ENCODE data around the gene UGP2. TPM values are rescaled to one million over a fixed set of nuclear protein-coding genes. Genes with fewer than 3 reads are reported as not detected.
"Not testable (repeated sequence)": the region's sequence is repeated elsewhere in the genome, so short reads cannot be mapped to it uniquely, and the experiment has no call there.

Gene UGP2
- total RNA-seq, 1 experiment from 2014 or later = 55.8 TPM

DNA sequence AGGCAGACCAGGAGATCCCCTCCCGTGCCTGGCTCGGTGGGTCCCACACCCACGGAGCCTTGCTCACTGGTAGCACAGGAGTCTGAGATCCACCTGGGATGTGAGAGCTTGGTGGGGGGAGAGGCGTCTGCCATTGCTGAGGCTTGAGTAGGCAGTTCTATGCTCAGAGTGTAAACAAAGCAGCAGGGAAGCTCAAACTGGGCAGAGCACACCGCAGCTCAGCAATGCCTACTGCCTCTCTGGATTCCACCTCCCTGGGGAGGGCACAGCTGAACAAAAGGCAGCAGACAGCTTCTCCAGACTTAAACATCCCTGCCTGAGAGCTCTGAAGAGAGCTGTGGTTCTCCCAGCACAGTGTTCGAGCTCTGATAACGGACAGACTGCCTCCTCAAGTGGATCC is 85.1 kb downstream of the UGP2 start:
- ATAC-seq = no peak

DNA sequence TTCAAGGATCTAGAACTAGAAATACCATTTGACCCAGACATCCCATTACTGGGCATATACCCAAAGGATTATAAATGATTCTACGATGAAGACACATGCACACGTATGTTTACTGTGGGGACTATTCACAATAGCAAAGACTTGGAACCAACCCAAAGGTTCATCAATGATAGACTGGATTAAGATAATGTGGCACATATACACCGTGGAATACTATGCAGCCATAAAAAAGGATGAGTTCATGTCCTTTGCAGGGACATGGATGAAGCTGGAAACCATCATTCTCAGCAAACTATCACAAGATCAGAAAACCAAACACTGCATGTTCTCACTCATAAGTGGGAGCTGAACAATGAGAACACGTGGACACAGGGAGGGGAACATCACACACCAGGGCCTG is 90.4 kb downstream of the UGP2 start:
- H3F3A ChIP-seq (ENCODE audit: low read length, unreplicated experiment); H3K27ac ChIP-seq (ENCODE audit: low read length); H3K4me1 ChIP-seq (ENCODE audit: insufficient read depth, low read length); CTCF ChIA-PET; BruUV-seq (replicated peaks); POLR2A ChIA-PET (ENCODE audit: unreplicated experiment); H4K20me1 ChIP-seq (ENCODE audit: low read length); H3K27me3 ChIP-seq (ENCODE audit: low read length); H3K79me2 ChIP-seq (ENCODE audit: low read length); H3K9me2 ChIP-seq (replicated peaks; ENCODE audit: low read length); H2AFZ ChIP-seq (ENCODE audit: low read length); H3K36me3 ChIP-seq (ENCODE audit: low read depth, low read length); intact Hi-C loops (cut with micrococcal nuclease); H3K4me2 ChIP-seq (ENCODE audit: low read length); ATAC-seq; H3K4me3 ChIP-seq (ENCODE audit: low read length); DNase-seq; H3K9ac ChIP-seq (ENCODE audit: low read length); H3K9me3 ChIP-seq (ENCODE audit: low read length): not testable (repeated sequence)

More for the DNA sequence above, 85.1 kb downstream of the UGP2 start:
- H3K4me2 ChIP-seq (ENCODE audit: low read length) = no peak overlapping the region
- TF ChIP-seq EZH2 (IDR thresholded peaks at IDR 0.05; ENCODE audit: low read length, unreplicated experiment) (no peak), EZH2phosphoT487 (IDR thresholded peaks at IDR 0.05; ENCODE audit: borderline replicate concordance, low read length) (no peak)
- TF ChIP-seq, protein P1, sequence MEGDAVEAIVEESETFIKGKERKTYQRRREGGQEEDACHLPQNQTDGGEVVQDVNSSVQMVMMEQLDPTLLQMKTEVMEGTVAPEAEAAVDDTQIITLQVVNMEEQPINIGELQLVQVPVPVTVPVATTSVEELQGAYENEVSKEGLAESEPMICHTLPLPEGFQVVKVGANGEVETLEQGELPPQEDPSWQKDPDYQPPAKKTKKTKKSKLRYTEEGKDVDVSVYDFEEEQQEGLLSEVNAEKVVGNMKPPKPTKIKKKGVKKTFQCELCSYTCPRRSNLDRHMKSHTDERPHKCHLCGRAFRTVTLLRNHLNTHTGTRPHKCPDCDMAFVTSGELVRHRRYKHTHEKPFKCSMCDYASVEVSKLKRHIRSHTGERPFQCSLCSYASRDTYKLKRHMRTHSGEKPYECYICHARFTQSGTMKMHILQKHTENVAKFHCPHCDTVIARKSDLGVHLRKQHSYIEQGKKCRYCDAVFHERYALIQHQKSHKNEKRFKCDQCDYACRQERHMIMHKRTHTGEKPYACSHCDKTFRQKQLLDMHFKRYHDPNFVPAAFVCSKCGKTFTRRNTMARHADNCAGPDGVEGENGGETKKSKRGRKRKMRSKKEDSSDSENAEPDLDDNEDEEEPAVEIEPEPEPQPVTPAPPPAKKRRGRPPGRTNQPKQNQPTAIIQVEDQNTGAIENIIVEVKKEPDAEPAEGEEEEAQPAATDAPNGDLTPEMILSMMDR (conservative IDR thresholded peaks at IDR 0.05; ENCODE audit: low read depth, low read length) = no peak
- H3K9me2 ChIP-seq (replicated peaks; ENCODE audit: low read length) = no peaks in the 10 kb centered on the region
- H3K27me3 ChIP-seq (ENCODE audit: low read length) = no peaks in the 10 kb centered on the region
- no peak for DNase-seq
- BruUV-seq (replicated peaks) = no TSS peak
- no peak overlapping the region for H3K4me3 ChIP-seq (ENCODE audit: low read length)
- H3K4me1 ChIP-seq (ENCODE audit: insufficient read depth, low read length) = no peaks in the 10 kb centered on the region
- H3K36me3 ChIP-seq (ENCODE audit: low read depth, low read length) = no peaks in the 10 kb centered on the region
- no peak overlapping the region for H3K27ac ChIP-seq (ENCODE audit: low read length)
- ChIA-PET CTCF (no interaction called here), POLR2A (ENCODE audit: unreplicated experiment) (no interaction called here)
- H2AFZ ChIP-seq (ENCODE audit: low read length) = no peak overlapping the region
- H3F3A ChIP-seq (ENCODE audit: low read length, unreplicated experiment) = no peaks in the 10 kb centered on the region
- H3K9me3 ChIP-seq (ENCODE audit: low read length) = no peaks in the 10 kb centered on the region
- H3K9ac ChIP-seq (ENCODE audit: low read length) = no peak overlapping the region
- no peaks in the 10 kb centered on the region for H3K79me2 ChIP-seq (ENCODE audit: low read length)
- intact Hi-C loops (cut with micrococcal nuclease) = no loop called here
- H4K20me1 ChIP-seq (ENCODE audit: low read length) = no peaks in the 10 kb centered on the region

Other genes with a start within 250 kb of the UGP2 start
- gene VPS54, start 177.5 kb downstream of the UGP2 start, total RNA-seq (2014; rRNA removed) = 17.9 and 18.6 TPM in 2 replicates

All from PC-3 (cell line).